Hypothalamus (tissue), 51 donors: Measurements from ENCODE around the gene ASTL.
"Not testable (repeated sequence)": the region's sequence is repeated elsewhere in the genome, so short reads cannot be mapped to it uniquely, and the experiment has no call there.

Experiments
- DNase-seq, 51 donors: peaks; one replicate each; lab custom pipeline; 2025; lab: John Stamatoyannopoulos, UW

The ASTL gene

DNA sequence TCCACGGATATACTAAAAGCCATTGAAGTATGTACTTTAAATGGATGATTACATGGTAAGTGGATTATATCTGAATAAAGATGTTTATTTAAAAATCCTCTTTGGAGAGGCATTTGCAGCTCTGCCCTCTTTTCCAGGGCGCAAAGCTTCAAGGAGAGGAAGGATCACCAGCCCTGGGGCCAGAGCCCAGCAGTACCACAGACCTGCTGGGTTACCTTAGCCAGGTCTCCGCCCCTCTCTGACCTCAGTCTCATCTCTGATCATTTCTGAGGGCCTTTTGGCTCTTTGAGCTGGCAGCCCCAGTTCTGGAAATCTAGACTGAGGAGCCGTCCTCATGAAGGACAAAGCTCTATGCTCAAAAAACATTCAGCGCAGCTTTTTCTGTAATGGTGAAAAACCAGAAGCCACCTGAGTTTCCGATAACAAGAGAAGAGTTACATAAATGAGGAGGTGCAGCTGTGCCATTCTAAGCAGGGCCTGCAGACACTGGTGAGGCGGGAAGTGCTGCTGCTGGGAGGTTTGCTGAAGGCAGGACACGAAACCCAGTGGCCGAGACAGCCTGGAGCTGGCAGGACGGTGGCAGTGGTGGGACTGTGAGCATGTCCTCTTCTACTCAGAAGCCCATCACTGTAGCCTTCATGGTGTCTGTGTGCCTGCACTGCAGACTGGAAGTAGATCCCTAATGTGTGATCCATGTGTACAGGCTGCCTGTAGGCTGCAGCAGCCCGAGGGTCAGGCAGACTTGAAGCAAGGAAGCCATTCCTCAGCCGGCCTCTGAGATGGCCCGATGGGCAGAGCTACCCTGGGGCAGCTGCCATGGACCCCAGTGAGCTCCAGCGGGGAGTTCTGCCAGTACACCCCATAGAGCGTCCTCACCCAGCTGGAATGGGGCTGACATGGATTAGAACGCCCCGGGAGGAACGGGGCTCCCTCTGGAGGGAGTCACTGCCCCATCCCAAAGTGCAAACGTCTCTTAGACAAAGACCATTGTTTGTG, 49.7 kb downstream of the ASTL start:
- peak in 1 of 51 donors; percentile 25 for DNase-seq

- DNase-seq: no peak
Observed at GRCh38 chr2:96087130-96087529, 51.2 kb downstream of the ASTL start.

DNA sequence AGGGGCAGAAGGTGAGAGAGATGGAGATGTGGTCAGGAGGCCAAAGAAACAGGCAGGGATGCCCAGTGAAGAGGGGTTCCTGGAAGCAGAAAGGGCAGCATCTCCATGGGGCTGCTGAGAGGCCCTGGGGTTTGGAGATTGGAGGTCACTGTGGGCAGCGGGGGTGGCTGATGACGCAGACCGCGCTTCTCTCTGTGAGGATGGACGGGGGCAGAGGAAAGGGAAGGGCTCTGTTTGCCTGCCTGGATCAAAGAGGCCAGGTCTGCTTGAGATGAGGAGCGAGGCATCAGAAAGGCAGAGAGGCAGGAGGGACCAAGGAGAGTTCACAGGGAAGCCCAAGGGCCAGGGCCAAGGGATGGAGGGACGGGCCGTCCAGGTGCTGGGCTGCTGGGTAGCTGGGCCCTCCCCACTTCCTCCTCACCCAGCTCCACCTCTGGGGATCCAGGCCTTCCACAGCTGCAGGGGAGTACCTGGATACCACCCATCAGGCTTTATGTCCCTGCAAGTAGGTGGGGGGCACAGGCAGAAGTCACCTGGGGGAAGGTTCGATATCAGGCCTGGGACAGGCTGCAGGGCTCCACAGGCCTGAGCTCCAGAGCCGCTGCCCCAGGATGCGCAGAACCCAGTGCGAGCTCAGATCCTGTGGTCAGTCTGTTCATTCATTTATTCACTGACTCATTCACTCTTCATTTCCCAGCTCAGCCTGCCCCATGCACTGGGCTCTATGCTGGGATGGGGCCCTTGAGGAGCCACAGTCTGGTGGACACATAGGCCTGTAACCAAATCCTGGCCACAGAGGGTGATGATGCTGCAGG, 52.6 kb downstream of the ASTL start:
- no peak for DNase-seq

DNA sequence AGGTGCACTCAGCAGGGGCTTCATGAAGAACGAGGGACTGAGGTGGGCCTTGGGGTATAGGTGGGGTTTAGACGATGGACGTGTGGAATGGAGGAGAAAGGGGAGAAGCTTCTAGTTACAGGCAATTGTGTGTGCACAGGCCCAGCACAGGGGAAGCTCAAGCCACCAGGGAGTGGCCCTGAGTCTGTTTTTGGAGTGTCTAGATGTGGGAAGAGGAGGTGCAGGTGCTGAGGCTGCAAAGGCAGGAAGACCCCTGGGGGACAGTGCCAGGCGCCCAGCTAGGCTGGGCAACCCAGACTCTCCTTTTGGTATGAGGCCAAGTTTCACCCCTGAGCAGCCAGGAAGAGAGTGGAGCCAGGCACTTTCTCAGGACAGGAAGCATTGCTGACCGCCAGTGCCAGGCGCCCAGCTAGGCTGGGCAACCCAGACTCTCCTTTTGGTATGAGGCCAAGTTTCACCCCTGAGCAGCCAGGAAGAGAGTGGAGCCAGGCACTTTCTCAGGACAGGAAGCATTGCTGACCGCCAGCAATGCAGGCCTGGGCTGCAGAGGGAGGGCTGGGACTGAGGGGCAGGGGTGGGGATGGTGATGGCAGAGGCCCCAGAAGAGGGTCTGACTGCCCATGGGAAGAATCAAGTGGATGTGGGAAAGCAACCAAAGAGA, 53.3 kb downstream of the ASTL start:
- DNase-seq: not testable (repeated sequence)

GRCh38 chr2:96083989-96084857, 54.1 kb downstream of the ASTL start:
- DNase-seq: no peak

DNA sequence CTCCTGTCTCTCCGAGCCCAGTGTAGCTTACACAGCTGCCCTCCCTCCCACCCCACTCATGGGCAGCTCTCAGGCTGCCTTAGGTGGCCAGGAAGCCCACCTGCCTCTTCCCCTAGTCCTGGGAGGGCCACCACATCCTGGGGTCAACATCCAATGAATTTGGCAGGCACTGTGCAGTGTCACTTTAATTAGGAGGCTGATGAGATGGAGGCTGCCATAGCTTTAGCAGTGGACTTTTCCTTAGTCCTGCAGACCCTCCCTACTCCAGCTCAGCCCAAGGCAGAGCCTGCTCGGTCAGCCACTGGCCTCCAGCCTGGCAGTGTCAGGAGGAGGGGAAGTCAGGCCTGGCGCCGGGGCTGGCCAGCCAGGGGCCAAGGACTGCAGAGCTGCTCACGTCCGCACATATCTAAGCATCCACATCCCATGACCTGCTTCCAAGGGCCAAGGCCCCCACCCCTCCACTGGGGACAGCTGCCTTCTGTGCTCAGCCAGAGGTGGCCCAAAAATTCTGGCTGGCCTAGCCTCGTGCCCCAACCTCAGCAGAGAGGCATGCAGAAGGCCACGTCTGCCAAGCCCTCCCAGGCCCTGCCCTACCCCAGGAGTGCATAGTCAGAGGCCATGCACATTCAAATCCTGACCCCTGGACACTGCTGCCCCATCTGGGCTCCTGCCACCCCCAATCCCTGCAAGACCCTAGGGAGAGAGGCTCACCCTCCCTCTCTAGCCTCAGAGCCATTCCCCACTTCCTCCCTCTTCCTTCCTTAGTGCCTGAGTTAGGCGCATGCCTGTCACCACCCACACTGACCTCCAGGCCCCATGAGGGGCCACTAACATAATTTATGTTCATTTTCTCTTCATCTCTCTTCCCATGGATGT, 55.0 kb downstream of the ASTL start:
- DNase-seq: no peak

- DNase-seq: no peak
Observed at GRCh38 chr2:96082211-96083063, 55.9 kb downstream of the ASTL start.

- DNase-seq: no peak
Observed at GRCh38 chr2:96081042-96081441, 57.3 kb downstream of the ASTL start.

DNA sequence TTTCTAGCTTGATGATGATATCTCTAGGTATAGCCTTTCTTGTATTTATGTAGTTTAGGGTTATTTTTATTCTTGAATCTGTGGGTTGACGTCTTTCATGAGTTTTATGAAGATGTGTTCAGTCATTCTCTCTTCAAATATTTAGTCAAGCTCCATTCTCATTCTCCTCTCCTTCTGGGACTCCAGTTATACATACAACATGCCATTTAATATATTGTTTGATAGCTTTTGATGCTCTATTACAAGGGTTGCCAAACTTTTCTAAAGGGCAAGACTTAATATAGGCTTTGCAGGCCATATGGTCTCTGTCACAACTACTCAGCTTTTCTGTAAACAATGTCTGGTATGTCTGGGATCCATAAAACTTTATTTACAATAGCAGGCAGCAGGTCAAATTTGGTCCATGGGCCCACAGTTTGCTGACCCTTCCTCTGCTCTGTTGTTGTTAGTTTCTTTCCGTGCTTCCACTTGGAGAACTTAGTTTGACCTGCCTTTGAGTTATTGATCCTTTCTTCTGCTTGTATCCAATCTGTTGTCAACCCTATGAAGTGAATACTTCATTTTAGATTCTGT, 63.0 kb downstream of the ASTL start:
- no peak for DNase-seq

GRCh38 chr2:96074156-96074555, 64.1 kb downstream of the ASTL start:
- no peak for DNase-seq

DNA sequence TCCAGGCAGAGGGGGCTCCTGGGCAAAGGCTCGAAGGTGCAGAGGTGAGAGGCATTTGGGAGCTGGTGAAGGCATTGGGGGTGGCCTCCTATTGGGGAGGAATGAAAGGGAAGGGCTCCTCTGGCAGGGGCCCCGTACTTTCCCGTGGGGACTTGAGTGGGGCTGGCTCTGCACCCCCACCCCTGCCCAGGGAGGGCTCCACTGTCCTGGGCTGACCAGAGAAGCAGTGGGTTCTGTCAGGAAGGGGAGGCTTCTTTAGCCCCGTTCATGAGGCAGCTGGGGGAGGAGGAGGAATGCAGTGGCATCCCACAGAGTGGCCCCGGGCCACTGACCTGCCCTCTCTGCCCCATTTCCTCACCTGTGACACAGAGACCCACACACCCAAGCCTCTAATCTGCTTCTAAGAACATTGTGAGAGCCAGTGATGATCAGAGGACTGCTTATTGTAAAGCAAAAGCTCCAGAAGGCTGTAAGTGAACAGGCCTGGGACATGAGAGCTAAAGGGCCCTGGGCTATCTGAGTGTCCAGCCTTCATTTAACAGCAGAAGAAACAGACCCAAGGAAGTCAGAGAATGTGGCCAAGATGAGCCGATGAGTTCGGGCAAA, 65.0 kb downstream of the ASTL start:
- no peak for DNase-seq
